Neural progenitor cell (in vitro differentiated cells): ENCODE results near the gene DNPEP. TPM values are rescaled to one million over a fixed set of nuclear protein-coding genes. Genes with fewer than 3 reads are reported as not detected.

ENCODE experiments used
- DNase-seq: peaks from one replicate; pipeline ENCODE4 v3.0.0-alpha.2; 2016; ENCODE audit warnings: low spot score
- H2AFZ ChIP-seq: fragments of 200-600 bp; sonication (generic); replicated peaks from 2 replicates; pipeline ENCODE4 v1.6.1; 2016; ENCODE audit warnings: antibody characterized with exemption
- H3F3A ChIP-seq: fragments of 200-600 bp; sonication (generic); 2 replicates; pipeline ENCODE4 v1.6.1; 2016; ENCODE audit warnings: antibody characterized with exemption, low read depth
- H3K27ac ChIP-seq: fragments of 200-600 bp; sonication (generic); 2 replicates; pipeline ENCODE4 v1.5.1; 2016; ENCODE audit warnings: mild to moderate bottlenecking
- H3K27me3 ChIP-seq: fragments of 200-600 bp; sonication (generic); 2 replicates; pipeline ENCODE4 v1.6.1; 2016; ENCODE audit warnings: mild to moderate bottlenecking, moderate library complexity
- H3K36me3 ChIP-seq: fragments of 200-600 bp; sonication (generic); 2 replicates; pipeline ENCODE4 v1.5.1; 2016
- H3K4me1 ChIP-seq: fragments of 200-600 bp; sonication (generic); 2 replicates; pipeline ENCODE4 v1.6.1; 2016; ENCODE audit warnings: mixed run types
- H3K4me2 ChIP-seq: fragments of 200-600 bp; sonication (generic); 2 replicates; pipeline ENCODE4 v1.6.1; 2016
- H3K4me3 ChIP-seq: fragments of 200-600 bp; sonication (generic); 2 replicates; pipeline ENCODE4 v1.5.1; 2016
- H3K79me2 ChIP-seq: fragments of 200-600 bp; sonication (generic); 2 replicates; pipeline ENCODE4 v1.6.1; 2016; ENCODE audit warnings: low read depth
- H3K9ac ChIP-seq: fragments of 200-600 bp; sonication (generic); 2 replicates; pipeline ENCODE4 v1.6.1; 2016
- H3K9me3 ChIP-seq: fragments of 200-600 bp; sonication (generic); 2 replicates; pipeline ENCODE4 v1.5.1; 2016; ENCODE audit warnings: low read depth
- H4K20me1 ChIP-seq: fragments of 200-600 bp; sonication (generic); 2 replicates; pipeline ENCODE4 v1.6.1; 2016; ENCODE audit warnings: low read depth
- H3K27ac Mint-ChIP-seq: 3 replicates; pipeline ENCODE4 v1.8.0; 2021; ENCODE audit warnings: mixed read lengths
- H3K27me3 Mint-ChIP-seq: 2 replicates; pipeline ENCODE4 v1.8.0; 2022; ENCODE audit warnings: low read depth, mild to moderate bottlenecking, inconsistent platforms, moderate library complexity, mixed read lengths; ENCODE audit not compliant: insufficient read depth
- H3K36me3 Mint-ChIP-seq: 3 replicates; pipeline ENCODE4 v1.8.0; 2021; ENCODE audit warnings: mixed read lengths
- H3K4me1 Mint-ChIP-seq: 3 replicates; pipeline ENCODE4 v1.8.0; 2021; ENCODE audit warnings: mixed read lengths
- H3K4me3 Mint-ChIP-seq: 3 replicates; pipeline ENCODE4 v1.8.0; 2021; ENCODE audit warnings: mild to moderate bottlenecking, moderate library complexity, mixed read lengths
- H3K9me3 Mint-ChIP-seq: 3 replicates; pipeline ENCODE4 v1.8.0; 2020; ENCODE audit warnings: mixed read lengths
- EZH2 ChIP-seq: fragments of 200-600 bp; sonication (generic); IDR thresholded peaks from 2 replicates; pipeline ENCODE4 v1.6.1; 2017; ENCODE audit warnings: antibody characterized with exemption, mild to moderate bottlenecking, moderate library complexity
- EZH2phosphoT487 ChIP-seq: fragments of 200-600 bp; sonication (generic); IDR thresholded peaks from 2 replicates; pipeline ENCODE4 v1.6.1; 2017; ENCODE audit warnings: antibody characterized with exemption
- total RNA-seq: library from RNA; depleted of rRNA; stranded (reverse); fragments of >200 nt; gene quantifications from 2 replicates; pipeline ENCODE4 v1.2.3, GENCODE V29; 2015; ENCODE audit warnings: low replicate concordance
- TF ChIP-seq, protein P1 (sequence below): fragments of 200-600 bp; sonication (generic); IDR thresholded peaks from 2 replicates; pipeline ENCODE4 v1.5.1; 2017; ENCODE audit warnings: antibody characterized with exemption, mild to moderate bottlenecking

DNPEP gene
- total RNA-seq, 1 donor from 2014 or later, result 120 TPM

- Histone ChIP-seq H3K4me2 (no peak overlapping the region), H3K27ac (no peak overlapping the region), H4K20me1 (no peaks in the 10 kb centered on the region), H3K9ac (no peak overlapping the region), H3K9me3 (no peaks in the 10 kb centered on the region), H3K4me3 (no peak overlapping the region), H3K36me3 (no peaks in the 10 kb centered on the region), H3K27me3 (peaks cover 9% of the 10 kb centered on the region), H3K79me2 (no peaks in the 10 kb centered on the region), H3F3A (peaks cover 12% of the 10 kb centered on the region), H2AFZ (no peak overlapping the region), H3K4me1 (peaks cover 14% of the 10 kb centered on the region)
- TF ChIP-seq EZH2phosphoT487 (no peak), EZH2 (no peak)
- TF ChIP-seq, protein P1, sequence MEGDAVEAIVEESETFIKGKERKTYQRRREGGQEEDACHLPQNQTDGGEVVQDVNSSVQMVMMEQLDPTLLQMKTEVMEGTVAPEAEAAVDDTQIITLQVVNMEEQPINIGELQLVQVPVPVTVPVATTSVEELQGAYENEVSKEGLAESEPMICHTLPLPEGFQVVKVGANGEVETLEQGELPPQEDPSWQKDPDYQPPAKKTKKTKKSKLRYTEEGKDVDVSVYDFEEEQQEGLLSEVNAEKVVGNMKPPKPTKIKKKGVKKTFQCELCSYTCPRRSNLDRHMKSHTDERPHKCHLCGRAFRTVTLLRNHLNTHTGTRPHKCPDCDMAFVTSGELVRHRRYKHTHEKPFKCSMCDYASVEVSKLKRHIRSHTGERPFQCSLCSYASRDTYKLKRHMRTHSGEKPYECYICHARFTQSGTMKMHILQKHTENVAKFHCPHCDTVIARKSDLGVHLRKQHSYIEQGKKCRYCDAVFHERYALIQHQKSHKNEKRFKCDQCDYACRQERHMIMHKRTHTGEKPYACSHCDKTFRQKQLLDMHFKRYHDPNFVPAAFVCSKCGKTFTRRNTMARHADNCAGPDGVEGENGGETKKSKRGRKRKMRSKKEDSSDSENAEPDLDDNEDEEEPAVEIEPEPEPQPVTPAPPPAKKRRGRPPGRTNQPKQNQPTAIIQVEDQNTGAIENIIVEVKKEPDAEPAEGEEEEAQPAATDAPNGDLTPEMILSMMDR, result no peak
- Mint-ChIP-seq H3K36me3 (no peaks in the 10 kb centered on the region), H3K4me3 (no peak overlapping the region), H3K9me3 (no peaks in the 10 kb centered on the region), H3K27me3 (peaks cover 7% of the 10 kb centered on the region), H3K4me1 (peaks cover 23% of the 10 kb centered on the region), H3K27ac (no peak overlapping the region)
- no peak for DNase-seq
Measured at GRCh38 chr2:219399716-219400478, 12.2 kb upstream of the DNPEP start.

DNA sequence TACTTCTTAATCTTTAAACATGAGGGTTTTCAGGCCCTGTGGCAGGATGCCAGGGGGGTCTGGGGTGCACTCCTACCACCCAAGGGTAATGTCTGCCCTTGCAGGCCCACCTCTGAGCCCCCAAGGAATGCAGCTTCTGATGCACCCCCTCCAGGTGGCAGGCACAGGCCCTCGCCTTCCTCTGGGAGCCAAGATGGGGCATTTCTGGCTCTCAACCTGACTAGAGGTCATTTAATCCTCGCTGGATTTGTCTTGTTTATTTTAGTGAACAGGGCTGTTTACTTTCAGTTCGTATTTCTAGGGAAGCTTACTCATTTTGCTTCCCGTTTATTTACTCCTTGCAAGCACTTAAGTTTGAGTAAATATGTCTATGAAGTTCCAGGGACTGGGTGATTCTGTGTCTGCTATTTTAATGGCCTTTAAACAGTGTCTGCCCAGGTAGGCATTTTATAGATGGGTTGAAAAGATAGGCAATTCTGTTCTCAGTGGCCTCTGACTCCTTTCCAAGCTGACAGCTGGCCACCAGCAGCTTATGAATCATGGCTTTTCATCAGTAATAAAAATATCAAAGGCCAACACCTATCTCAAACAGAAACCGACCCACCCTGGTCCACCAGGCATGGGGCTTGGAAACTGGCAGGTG, 11.1 kb upstream of the DNPEP start:
- H3K27ac Mint-ChIP-seq, result no peak overlapping the region
- H3K9me3 Mint-ChIP-seq, result no peaks in the 10 kb centered on the region
- TF ChIP-seq, protein P1, result no peak
- no peak for TF ChIP-seq EZH2phosphoT487
- no peak for TF ChIP-seq EZH2

GRCh38 chr2:219396863-219397457, 9.2 kb upstream of the DNPEP start:
- Mint-ChIP-seq H3K4me1 (peaks cover 10% of the 10 kb centered on the region), H3K4me3 (no peak overlapping the region), H3K36me3 (no peaks in the 10 kb centered on the region), H3K27me3 (peaks cover 12% of the 10 kb centered on the region), H3K9me3 (peaks cover 3% of the 10 kb centered on the region), H3K27ac (no peak overlapping the region)
- H3K9me3 ChIP-seq, result no peaks in the 10 kb centered on the region
- no peak overlapping the region for H3K4me2 ChIP-seq
- H3K36me3 ChIP-seq, result no peaks in the 10 kb centered on the region
- H3K79me2 ChIP-seq, result no peaks in the 10 kb centered on the region
- no peak overlapping the region for H3K27ac ChIP-seq
- no peaks in the 10 kb centered on the region for H3K27me3 ChIP-seq
- no peak overlapping the region for H3K4me3 ChIP-seq
- no peaks in the 10 kb centered on the region for H4K20me1 ChIP-seq
- no peak overlapping the region for H3K9ac ChIP-seq
- no peak for DNase-seq
- H2AFZ ChIP-seq, result no peak overlapping the region
- peaks cover under 1% of the 10 kb centered on the region for H3F3A ChIP-seq
- H3K4me1 ChIP-seq, result peaks cover 2% of the 10 kb centered on the region
- TF ChIP-seq, protein P1, result no peak
- no peak for TF ChIP-seq EZH2
- TF ChIP-seq EZH2phosphoT487, result no peak

More for the DNA sequence above, 11.1 kb upstream of the DNPEP start:
- no peak overlapping the region for H3K9ac ChIP-seq
- no peaks in the 10 kb centered on the region for H3K36me3 Mint-ChIP-seq
- no peak overlapping the region for H3K4me2 ChIP-seq
- H4K20me1 ChIP-seq, result no peaks in the 10 kb centered on the region
- H3K4me3 Mint-ChIP-seq, result no peak overlapping the region
- peaks cover 8% of the 10 kb centered on the region for H3K27me3 ChIP-seq
- no peak for DNase-seq
- no peaks in the 10 kb centered on the region for H3K79me2 ChIP-seq
- no peak overlapping the region for H3K4me3 ChIP-seq
- no peaks in the 10 kb centered on the region for H3K9me3 ChIP-seq
- no peak overlapping the region for H2AFZ ChIP-seq
- H3K4me1 ChIP-seq, result peaks cover 9% of the 10 kb centered on the region
- no peaks in the 10 kb centered on the region for H3K36me3 ChIP-seq
- H3K27me3 Mint-ChIP-seq, result peaks cover 8% of the 10 kb centered on the region
- H3F3A ChIP-seq, result peaks cover 9% of the 10 kb centered on the region
- peaks cover 21% of the 10 kb centered on the region for H3K4me1 Mint-ChIP-seq
- no peak overlapping the region for H3K27ac ChIP-seq
